Colonic mucosa (tissue), 4 donors: ENCODE results near the gene CD276. TPM values are rescaled to one million over a fixed set of nuclear protein-coding genes. Genes with fewer than 3 reads are reported as not detected.

Source experiments
- DNase-seq: peaks from one replicate; pipeline ENCODE4 v3.0.0-alpha.2; 2020
- H3K27ac ChIP-seq: fragments of 200-600 bp; one replicate; pipeline ENCODE4 v1.8.0; 2021
- H3K27me3 ChIP-seq: fragments of 200-600 bp; one replicate; pipeline ENCODE4 v1.8.0; 2021
- H3K36me3 ChIP-seq: fragments of 200-600 bp; one replicate; pipeline ENCODE4 v1.8.0; 2021
- H3K4me1 ChIP-seq: fragments of 200-600 bp; one replicate; pipeline ENCODE4 v1.8.0; 2021; ENCODE audit warnings: mild to moderate bottlenecking
- H3K4me3 ChIP-seq: fragments of 200-600 bp; one replicate; pipeline ENCODE4 v1.8.0; 2021
- H3K9ac ChIP-seq, 2 donors: one replicate each; pipeline ENCODE4 v1.7.0; 2013; ENCODE audit warnings: control low read depth in 2 of 2, low read depth in 2 of 2, low read length in 2 of 2
- H3K9me3 ChIP-seq: fragments of 200-600 bp; one replicate; pipeline ENCODE4 v1.8.0; 2021
- intact Hi-C: fragments of 100-400 bp; cut with DNase I; formaldehyde crosslinking; loops from one replicate; pipeline ENCODE4 v1.14.1; 2022
- total RNA-seq, 2 donors: library from RNA; stranded (reverse); fragmentation: NEBNext Ultra II Directional in 1 of 2; extraction: Animal tissue kit (Norgen Biotek cat#: 25700) in 1 of 2; gene quantifications; one replicate each; pipeline ENCODE4 v1.2.1, GENCODE V29; 2021
- TF ChIP-seq, protein P1 (sequence below): fragments of 200-600 bp; IDR thresholded peaks from one replicate; pipeline ENCODE4 v1.8.0; 2022; ENCODE audit warnings: antibody characterized with exemption, mild to moderate bottlenecking
- donor health status: healthy.
- donor health status: DM: no; HTN: no; CAD: no.
- donor health status: DM: no; HTN: no; CAD: no.

Gene CD276
- total RNA-seq, 2 donors from 2014 or later, result 45.2 to 49.9 TPM

DNA sequence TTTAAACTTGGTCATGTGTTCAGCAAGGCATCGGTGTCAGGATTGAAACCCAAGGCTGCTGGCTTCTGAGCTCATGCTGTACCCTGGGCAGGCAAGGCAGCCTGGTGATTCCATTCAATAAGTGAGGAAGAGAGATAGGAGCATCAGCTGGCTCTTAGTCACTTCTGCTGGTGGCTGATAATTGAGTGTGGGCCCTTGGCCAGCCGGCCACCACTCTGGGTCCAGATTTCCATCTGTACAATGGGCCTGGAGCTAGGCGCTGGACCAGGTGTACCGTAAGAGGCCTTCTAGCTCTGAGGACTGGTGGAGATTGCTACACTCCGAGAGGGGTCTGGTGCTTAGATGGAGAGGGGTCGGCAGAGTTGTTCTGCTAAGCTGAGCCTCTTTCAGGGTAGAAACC lies 4.3 kb downstream of the CD276 start:
- Histone ChIP-seq H3K4me3 (no peak overlapping the region), H3K27me3 (no peaks in the 10 kb centered on the region), H3K36me3 (no peaks in the 10 kb centered on the region), H3K9me3 (no peaks in the 10 kb centered on the region), H3K27ac (no peak overlapping the region), H3K4me1 (no peaks in the 10 kb centered on the region), H3K9ac (no peak overlapping the region)
- no peak for DNase-seq
- TF ChIP-seq, protein P1, sequence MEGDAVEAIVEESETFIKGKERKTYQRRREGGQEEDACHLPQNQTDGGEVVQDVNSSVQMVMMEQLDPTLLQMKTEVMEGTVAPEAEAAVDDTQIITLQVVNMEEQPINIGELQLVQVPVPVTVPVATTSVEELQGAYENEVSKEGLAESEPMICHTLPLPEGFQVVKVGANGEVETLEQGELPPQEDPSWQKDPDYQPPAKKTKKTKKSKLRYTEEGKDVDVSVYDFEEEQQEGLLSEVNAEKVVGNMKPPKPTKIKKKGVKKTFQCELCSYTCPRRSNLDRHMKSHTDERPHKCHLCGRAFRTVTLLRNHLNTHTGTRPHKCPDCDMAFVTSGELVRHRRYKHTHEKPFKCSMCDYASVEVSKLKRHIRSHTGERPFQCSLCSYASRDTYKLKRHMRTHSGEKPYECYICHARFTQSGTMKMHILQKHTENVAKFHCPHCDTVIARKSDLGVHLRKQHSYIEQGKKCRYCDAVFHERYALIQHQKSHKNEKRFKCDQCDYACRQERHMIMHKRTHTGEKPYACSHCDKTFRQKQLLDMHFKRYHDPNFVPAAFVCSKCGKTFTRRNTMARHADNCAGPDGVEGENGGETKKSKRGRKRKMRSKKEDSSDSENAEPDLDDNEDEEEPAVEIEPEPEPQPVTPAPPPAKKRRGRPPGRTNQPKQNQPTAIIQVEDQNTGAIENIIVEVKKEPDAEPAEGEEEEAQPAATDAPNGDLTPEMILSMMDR, result no peak
- intact Hi-C loops, result no loop called here

DNA sequence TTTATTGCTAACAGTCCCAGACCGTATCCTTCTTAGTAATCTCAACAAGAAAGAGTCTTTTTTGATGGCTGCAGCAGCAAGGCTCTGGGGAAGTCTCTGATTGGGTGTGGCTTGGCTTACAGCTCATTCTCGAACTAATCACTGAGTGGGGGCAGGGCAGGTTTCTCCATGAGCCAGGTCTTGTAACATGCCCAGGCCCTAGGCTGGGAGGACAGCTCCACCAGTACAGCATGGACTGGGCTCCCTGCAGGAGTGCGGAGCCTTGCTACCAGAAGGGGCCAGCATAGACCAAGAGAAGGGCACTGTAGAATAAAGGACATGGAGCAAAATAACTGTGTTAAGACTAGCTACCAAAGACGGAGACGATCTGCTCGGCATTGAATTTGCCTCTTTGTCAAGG lies 7.2 kb downstream of the CD276 start:
- Histone ChIP-seq H3K27ac (no peak overlapping the region), H3K36me3 (no peaks in the 10 kb centered on the region), H3K27me3 (no peaks in the 10 kb centered on the region), H3K9ac (no peak overlapping the region), H3K9me3 (no peaks in the 10 kb centered on the region), H3K4me3 (no peak overlapping the region), H3K4me1 (no peaks in the 10 kb centered on the region)
- intact Hi-C loops, result no loop called here
- TF ChIP-seq, protein P1, result no peak
- DNase-seq, result peak; percentile 66

DNA sequence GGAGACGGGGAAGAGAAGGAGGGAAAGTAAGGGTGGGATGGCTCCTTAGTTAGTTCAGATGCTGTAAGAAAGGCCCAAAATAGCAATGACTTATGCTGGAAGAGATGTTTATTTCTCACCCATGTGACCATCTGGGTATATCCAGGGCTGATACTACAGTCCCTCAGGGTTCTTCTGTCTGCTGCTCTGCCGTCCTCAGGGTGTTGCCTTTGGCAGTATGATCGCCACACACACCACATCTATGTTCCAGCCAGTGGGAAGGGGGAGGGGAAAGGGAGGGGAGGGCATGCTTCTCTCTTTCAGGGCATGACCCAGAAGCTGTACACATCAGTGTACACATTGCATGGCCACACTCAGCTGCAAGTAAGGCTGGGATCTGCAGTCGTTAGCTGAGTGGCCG lies 10.2 kb downstream of the CD276 start:
- H3K27ac ChIP-seq, result no peak overlapping the region
- intact Hi-C loops, result no loop called here
- no peak overlapping the region for H3K9ac ChIP-seq

DNA sequence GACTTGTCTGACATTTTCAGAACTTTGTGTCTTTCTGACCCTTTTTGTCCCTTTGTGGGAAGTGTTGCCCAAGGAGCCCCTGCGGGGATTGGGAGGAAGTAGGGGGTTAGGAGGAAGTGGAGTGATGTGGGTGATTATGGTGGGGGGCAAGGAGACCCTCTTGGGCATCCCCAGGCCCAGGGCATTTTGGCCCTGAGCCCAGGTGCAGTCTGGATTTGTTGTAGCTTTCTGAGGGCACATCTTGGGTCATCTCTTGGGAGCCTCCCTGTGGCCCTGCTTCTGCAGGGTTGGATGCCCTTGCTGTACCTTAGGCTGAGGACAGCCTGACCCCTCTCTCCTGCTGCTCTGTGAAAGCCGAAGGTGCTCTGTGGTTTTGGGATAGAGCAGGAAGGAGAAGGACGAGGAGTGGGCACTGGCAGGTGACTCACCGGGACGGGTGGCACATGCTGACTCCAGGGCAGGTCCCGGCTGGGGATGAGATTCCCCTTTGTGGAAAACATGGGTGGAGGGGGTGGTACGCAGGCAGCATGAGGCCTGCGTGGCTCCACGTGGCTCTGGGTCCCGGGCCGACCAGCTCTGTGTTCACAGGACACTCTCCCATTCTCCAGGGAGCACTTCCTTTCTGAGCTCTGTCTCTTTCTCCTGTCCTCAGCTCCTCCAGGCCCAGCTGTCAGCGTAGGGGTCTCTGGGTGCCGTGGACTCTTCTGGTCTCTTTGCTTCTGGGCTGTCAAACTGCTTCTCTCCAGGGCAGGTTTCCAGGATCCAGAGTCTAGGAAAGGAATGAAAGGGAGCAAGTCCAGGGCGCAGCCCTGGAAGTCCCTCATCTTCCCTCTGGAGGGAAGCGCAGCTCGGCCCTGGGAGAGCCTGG lies 11.8 kb downstream of the CD276 start:
- Histone ChIP-seq H3K27me3 (no peaks in the 10 kb centered on the region), H3K9ac (no peak overlapping the region), H3K36me3 (no peaks in the 10 kb centered on the region), H3K9me3 (no peaks in the 10 kb centered on the region), H3K4me1 (no peaks in the 10 kb centered on the region), H3K4me3 (no peak overlapping the region), H3K27ac (peak overlapping the region; percentile 1)
- TF ChIP-seq, protein P1, result no peak
- intact Hi-C loops, result loop anchor here (5.0 kb wide), 1 partner anchor 134 kb away; no protein-coding TSS in a partner anchor
- DNase-seq, result no peak

More for the DNA sequence above, 10.2 kb downstream of the CD276 start:
- no peaks in the 10 kb centered on the region for H3K9me3 ChIP-seq
- H3K4me3 ChIP-seq, result no peak overlapping the region
- no peaks in the 10 kb centered on the region for H3K36me3 ChIP-seq
- DNase-seq, result no peak
- TF ChIP-seq, protein P1, result no peak
- no peaks in the 10 kb centered on the region for H3K4me1 ChIP-seq
- H3K27me3 ChIP-seq, result no peaks in the 10 kb centered on the region

DNA sequence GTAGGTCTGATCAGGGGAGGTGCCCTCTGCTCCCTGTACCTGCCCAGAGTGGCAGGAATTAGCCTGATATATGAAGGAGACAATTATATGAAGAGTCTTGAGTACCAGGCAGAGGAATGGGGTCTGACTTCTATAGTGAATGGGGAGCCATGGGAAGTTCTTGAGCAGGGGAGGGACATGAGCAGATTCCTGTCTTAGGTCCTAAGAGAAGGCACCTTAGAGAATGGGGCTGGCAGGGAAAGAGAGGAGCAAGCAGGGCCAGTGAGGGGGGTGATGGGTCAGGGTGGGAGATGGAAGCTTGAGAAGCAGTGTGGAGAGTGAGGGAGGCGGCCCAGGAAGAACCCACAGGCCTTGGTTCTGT lies 12.4 kb downstream of the CD276 start:
- intact Hi-C loops, result loop anchor here (5.0 kb wide), 1 partner anchor 134 kb away; no protein-coding TSS in a partner anchor
- Histone ChIP-seq H3K9me3 (no peaks in the 10 kb centered on the region), H3K4me3 (no peak overlapping the region), H3K4me1 (no peaks in the 10 kb centered on the region), H3K9ac (no peak overlapping the region), H3K27ac (peak overlapping the region; percentile 1), H3K36me3 (no peaks in the 10 kb centered on the region), H3K27me3 (no peaks in the 10 kb centered on the region)
- no peak for DNase-seq
- TF ChIP-seq, protein P1, result no peak
